GM21515 (cell line): ENCODE results near the gene KPTN.

Source experiments
- ATAC-seq: cut with Tn5 transposase; IDR thresholded peaks from one replicate; pipeline ENCODE4 v1.9.1; 2021; ENCODE audit not compliant: unreplicated experiment

The KPTN gene

GRCh38 chr19:47436712-47437401, 47.2 kb downstream of the KPTN start:
- ATAC-seq, result no peak

- no peak for ATAC-seq
Observed at GRCh38 chr19:47435883-47436417, 48.1 kb downstream of the KPTN start.

GRCh38 chr19:47435196-47435595, 48.8 kb downstream of the KPTN start:
- no peak for ATAC-seq

GRCh38 chr19:47434088-47434487, 49.9 kb downstream of the KPTN start:
- no peak for ATAC-seq

- ATAC-seq, result no peak
Observed at GRCh38 chr19:47433121-47433520, 50.9 kb downstream of the KPTN start.

- no peak for ATAC-seq
Observed at GRCh38 chr19:47432499-47432898, 51.5 kb downstream of the KPTN start.

- no peak for ATAC-seq
Observed at GRCh38 chr19:47432091-47432490, 51.9 kb downstream of the KPTN start.

- no peak for ATAC-seq
Observed at GRCh38 chr19:47430041-47430802, 53.8 kb downstream of the KPTN start.

- ATAC-seq, result no peak
Observed at GRCh38 chr19:47429140-47429793, 54.8 kb downstream of the KPTN start.

- no peak for ATAC-seq
Observed at GRCh38 chr19:47428177-47428894, 55.7 kb downstream of the KPTN start.

GRCh38 chr19:47427241-47428176, 56.5 kb downstream of the KPTN start:
- no peak for ATAC-seq
